RCC 7860 (cell line): ENCODE data around the gene CTLA4.

ENCODE experiments used
- DNase-seq: peaks from one replicate; pipeline ENCODE4 v3.0.0-alpha.2; 2015; ENCODE audit warnings: low spot score
- FAIRE-seq: peaks from 2 replicates; lab custom pipeline; 2012; peaks lifted over from hg19 to GRCh38; lab: Jason Lieb, UNC

Gene CTLA4

DNA sequence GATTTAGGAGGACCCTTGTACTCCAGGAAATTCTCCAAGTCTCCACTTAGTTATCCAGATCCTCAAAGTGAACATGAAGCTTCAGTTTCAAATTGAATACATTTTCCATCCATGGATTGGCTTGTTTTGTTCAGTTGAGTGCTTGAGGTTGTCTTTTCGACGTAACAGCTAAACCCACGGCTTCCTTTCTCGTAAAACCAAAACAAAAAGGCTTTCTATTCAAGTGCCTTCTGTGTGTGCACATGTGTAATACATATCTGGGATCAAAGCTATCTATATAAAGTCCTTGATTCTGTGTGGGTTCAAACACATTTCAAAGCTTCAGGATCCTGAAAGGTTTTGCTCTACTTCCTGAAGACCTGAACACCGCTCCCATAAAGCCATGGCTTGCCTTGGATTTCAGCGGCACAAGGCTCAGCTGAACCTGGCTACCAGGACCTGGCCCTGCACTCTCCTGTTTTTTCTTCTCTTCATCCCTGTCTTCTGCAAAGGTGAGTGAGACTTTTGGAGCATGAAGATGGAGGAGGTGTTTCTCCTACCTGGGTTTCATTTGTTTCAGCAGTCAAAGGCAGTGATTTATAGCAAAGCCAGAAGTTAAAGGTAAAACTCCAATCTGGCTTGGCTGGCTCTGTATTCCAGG is at the start of gene CTLA4:
TSS of gene CTLA4 (plus strand) at position 211 of the 640 bp plus-strand sequence. CDS start at position 383, 172 bp downstream.
- DNase-seq, result no peak
- FAIRE-seq, result no peak

DNA sequence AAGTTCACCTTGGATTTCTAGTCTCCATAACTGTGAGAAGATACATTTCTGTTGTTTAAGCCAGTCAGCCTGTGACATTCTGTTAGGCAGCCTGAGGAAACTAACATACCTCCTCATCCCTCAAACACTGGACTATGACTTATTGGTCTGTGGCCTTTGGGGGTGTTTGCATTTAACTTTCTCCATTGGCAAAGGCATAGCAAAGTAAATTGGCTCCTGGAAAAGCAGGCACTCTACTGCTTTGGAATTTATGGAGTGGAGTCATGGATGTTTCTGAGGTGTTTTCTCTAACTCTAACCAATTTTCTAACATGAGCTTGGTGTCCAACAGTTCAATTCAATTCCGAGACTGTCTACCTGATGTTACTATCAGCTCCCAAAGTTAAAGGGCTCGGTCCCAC is 48.9 kb upstream of the CTLA4 start:
- FAIRE-seq (no peak), DNase-seq (no peak)

DNA sequence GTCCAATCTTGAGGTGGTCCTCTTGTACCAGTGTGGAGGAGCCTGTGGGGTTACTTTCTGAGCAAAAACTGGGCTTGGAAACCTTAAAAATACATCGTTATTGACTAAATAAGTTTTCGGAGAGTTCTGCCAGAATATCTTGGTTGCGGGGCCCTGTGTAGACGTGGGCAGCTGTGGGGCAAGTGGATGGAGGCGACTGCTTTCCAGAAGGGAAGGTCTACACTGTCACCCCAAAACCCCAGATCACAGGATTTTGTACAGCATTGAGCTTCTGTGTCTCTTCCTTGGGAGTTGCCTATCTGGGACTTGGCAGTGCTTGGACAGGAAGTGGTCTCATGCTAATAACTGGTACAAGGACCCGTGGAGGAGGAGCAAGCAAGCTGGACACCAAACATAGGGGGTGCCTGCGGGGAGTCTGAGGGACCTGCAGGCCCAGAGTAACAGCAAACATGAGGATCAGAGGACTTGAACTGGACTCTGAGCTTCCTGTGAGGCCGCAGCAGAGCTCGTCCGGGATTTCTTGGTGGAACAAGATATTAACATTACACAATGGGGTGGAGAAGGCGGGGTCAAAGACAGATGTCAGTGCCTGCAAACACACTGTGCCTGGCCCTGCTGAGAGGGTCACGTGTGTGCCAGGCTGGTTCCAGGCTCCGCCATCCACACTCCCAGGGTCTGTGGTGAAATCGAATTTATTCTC is 48.0 kb upstream of the CTLA4 start:
- FAIRE-seq, result no peak
- no peak for DNase-seq

DNA sequence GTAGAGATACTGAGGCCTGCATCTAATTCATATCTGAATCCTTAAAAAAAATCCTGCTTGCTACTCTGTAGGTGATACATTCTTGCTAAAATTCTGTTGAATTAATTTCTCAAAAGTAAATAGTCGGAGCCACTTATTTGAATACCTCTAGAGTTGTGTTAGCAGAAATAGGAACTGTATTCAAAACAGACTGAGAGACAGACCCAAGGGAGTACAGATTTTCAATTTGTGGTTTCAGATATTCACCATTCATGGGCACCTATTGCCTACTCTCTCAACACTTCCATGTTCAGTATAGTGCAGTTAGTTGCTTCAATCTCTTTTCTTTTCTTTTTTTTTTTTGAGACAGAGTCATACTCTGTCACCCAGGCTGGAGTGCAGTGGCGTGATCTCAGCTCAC is 46.6 kb upstream of the CTLA4 start:
- DNase-seq (no peak), FAIRE-seq (no peak)

DNA sequence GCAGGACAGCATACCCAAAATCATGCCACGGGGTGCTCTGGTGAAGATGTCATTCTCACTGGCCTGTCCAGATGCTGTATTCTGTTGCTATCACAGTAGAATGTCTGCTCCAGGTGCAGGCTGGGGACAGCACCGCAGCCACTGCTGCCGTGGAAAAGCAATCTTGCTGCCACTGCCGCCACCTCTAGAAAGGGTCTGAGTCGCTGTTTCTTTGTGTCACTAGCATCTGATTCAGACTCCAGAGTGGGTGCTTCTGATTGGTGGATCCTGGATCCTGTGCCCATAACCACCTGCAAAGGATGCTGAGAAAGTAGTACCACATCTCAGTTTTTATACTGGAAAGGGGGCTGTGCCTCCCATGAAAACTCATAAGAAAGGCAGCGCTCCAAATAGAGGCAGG is 45.3 kb upstream of the CTLA4 start:
- FAIRE-seq (no peak), DNase-seq (no peak)

DNA sequence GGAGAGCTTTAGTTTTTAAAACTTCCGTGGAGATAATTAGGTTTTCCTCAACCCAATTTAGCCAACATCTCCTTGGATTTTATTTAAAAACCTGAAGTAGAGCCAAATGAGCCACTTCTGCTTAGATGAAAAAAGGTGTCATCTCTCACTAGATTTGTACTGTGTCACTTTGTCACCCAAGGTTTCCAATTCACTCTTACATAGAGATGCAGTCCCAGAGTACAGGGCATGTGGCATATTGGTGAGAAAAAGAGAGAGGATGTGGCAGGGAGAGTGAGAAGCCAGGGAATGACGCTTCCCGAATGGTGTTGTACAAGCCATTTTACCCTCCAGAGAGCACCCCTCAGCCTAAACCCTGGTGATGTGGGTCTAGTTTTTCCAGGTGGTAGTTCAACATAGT is 44.4 kb upstream of the CTLA4 start:
- FAIRE-seq (no peak), DNase-seq (no peak)

DNA sequence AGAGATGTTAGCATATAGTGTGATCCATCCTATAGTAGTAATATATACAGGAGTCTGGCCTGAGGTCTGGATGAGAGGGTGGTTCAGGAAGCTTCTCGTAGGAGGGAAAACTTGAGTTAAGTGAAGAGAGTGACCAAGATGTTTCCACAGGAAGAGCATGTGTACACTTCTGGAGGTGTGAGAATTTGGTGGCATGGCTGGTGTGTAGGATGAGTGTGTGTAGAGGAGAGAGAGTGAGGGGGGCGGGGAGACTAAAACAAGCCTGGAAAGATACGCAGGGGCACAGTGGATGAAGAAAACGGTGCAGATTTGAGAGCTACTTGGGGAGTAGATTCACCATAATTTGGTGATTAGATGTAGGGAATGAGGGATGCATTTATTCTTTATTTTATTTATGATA is 43.5 kb upstream of the CTLA4 start:
- DNase-seq (no peak), FAIRE-seq (no peak)

DNA sequence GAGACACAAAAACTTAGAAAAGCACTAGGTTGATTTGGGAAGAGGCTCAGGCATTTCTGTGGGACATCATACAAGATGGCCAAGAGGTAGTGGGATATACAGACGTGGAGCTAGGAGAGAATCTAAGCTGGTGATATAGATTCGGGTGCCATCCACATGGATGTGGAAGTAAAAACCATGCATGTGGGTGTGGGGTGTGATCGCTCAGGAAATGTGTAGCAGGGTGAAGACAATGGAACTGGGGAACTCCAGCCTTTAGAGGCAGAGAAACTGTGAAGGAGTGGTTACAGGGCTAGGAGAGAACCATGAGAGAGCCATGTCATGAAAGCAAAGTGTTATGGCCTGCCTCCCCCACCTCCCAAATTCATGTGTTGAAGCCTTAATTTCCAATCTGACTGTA is 43.0 kb upstream of the CTLA4 start:
- DNase-seq, result no peak

DNA sequence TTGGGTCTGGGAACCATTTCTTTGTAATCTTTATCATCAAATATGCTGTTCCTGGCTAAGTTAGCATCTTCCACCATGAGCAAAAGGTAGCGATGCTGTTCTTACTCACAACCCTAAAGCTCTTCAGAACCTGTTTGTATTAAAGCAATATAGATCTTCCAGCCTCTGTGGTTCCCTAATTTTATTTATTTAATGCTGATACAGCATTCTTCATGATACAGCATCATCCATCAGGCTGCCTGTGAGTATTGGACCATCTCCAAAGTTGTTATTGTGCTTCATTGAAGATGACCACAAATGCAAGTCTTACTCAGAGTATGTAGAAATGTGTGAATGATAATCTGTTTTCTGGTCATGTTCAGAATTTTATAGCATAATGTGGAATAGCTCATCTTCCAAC is 40.9 kb upstream of the CTLA4 start:
- FAIRE-seq (no peak), DNase-seq (no peak)

More for the DNA sequence above, 43.0 kb upstream of the CTLA4 start:
- no peak for FAIRE-seq

DNA sequence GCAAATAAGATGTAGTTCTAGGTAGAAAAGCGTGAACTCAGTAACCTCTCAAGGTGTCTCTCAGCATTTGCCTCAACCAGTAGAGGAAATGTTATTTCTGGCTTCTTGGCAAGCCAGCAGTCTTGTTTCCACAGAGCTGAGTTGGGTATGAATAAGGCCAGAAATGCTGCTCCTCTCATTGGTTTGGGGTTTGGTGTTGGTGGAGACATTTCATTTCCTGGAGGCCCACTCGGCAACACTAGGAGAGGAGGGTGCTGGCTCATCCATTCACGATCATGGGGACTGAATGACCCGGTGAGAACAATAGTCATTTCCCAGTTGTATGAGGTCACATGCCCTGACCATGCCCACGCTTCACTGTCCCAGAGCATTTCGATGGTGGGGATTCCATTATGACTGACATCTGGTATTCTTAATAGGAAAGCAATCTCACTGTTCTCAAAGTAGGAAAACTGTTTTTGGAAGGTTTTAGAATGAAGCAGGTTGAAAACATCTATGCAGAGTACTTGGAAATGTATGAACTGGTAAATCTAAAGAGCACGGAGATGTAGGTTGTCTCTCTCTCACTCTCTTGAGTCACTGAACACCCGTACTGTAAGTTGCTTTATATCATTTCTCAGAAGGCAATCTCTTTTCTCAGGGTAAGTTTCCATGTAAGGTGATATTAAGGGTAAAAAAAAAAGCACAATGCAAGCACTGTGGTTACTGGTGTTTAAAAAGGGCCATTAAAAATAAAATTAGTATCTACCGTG is 37.1 kb upstream of the CTLA4 start:
- no peak for FAIRE-seq

DNA sequence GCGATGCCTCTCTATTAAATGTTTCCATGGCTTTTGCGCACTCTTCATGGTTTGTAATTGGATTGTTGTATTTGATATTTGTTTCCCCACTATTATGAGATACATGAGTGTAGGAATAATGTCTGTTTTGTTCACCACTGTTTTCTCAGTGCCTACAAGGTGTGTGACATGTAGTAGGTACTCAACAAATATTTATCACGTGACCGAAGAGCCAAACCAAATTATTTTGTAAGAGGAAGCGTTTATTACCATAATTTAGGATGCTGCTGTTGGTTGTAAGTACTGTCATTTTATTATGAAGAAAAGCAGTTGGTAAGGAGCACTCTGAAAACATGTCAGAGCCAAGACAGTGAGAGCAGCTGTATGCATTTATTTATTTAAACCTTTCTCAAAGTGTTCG is 32.2 kb upstream of the CTLA4 start:
- DNase-seq (no peak), FAIRE-seq (no peak)

More for the DNA sequence above, 37.1 kb upstream of the CTLA4 start:
- no peak for DNase-seq

DNA sequence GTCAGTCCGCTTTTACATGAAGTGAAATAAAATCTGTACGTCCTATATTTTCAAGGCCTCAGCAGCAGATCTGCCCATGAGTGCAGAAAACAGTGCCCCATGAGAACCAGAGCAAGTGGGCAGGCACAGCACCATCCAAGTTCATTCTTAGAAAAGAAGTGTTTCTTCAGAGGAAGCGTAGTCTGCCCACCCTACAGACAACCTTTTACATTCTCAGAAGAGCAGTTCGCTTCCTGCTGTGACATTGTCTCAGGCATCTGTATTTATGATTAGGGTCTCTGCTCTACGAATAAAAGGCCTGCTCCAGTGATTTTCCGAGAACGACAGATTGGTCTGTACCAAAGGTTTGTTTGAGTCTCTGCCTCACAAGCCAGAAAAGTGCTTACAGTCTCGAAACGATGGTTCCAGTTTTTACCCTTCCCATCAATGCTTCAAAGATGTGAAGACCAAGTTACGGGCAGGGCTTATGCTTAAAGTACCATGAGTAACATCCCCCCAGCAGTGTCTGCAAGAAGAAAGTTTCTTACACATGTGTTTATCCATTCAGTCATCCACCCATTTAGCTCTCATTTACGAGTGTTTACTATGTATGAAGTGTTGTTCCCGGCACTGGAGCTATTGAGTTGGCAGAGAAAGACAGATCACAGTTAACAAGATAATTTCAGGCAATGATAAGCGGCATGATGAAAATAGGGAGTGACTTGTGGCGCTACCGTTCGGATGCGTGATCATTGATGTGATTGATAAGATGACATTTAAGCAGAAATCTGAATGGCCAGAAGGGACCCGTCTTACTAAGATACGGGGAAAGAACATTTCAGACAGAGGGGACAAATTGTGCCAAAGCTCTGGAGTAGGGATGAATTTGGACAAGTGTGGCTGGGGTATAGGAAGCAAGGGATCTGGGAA is 31.4 kb upstream of the CTLA4 start:
- FAIRE-seq (no peak), DNase-seq (no peak)

DNA sequence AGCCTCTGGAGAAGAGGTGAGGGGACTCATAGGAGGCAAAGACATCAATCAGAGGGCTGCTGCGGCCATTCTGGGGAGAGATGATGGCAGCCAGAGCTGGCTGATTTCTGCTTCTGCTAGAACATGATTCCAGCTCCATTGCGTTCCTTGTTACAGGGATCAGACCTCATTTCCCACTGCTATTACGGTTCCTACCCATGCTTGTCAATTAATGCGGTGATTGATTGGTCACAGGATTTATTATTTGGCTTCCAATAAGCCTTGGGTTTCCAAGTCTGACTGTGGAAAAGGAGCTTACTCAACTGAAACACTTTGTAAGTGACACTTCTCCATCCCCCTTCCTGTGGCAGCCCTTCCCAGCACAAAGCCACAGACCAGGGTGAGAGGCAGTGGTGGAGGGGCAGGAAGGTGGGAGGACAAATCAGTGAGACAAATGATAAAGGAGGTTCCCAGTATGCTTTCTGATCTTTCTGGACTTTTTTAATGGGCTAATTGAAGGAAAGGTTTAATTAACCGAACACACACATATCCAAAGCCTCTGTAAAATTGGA is 26.8 kb upstream of the CTLA4 start:
- FAIRE-seq (no peak), DNase-seq (no peak)

DNA sequence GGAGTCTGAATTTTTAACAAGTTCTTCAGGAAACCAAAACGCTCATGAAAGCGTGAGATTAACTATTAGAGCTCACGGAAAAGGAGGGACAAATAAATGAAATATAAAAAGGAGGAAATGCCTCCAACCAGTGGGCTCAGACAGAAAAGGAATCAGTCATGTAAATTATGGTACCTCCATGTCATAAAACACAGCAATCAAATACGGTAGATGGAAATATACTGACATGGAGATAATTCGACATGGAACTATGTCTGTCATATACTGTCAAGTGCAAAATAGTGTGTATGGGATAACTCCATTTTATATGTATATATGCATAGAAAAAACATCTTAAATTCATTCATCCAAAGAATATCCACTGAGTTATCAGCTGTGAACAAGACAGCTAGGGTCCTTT is 25.9 kb upstream of the CTLA4 start:
- FAIRE-seq, result no peak

DNA sequence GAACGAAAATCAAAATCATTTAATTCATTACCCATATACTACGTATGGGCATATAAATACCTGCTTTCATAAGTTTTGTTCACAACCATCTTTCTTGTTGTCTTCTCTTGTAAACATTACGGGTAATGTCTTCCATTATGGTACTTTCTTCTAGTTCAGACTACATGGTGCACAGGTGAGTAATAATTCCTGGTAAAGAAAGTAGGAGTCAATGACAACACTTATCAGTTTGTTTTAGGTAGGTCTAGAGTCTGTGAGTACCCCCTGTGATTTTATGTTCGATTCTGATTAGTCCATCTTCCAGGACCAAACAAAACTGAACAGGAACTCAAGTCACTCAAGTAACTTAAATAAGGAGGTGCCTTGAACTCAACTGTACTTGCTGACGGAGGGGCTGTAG is 25.2 kb upstream of the CTLA4 start:
- FAIRE-seq, result no peak
- DNase-seq, result no peak

More for the DNA sequence above, 25.9 kb upstream of the CTLA4 start:
- no peak for DNase-seq

DNA sequence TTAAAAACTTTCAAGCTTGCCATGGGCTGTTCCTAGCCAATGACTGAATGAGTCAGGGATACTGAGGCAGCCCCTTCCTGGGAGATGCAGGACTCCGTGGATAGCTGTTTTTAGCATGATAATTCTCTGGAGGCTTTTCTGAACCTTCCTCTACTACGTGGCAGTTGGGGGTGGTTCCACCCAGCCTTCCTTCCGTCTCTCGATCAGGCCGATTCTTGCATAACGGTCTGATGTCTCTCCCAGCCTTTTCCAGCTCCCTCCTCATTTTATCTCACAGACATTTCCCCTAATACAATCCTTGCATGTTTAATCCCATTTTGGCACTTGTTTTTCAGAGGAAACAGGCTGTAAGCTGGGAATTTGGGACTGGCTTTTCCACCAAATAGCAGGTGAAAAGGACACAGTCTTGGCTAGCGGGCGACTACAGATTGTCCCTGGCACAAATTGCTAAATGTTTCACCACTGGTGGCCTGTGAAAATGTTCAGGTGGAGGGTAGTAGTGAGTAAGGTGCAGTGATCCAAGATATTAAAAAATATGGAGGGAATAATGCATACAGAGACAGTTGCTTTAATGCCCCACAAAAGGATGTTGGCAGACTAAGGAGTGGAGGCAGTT is 21.0 kb upstream of the CTLA4 start:
- FAIRE-seq, result no peak
- DNase-seq, result no peak

DNA sequence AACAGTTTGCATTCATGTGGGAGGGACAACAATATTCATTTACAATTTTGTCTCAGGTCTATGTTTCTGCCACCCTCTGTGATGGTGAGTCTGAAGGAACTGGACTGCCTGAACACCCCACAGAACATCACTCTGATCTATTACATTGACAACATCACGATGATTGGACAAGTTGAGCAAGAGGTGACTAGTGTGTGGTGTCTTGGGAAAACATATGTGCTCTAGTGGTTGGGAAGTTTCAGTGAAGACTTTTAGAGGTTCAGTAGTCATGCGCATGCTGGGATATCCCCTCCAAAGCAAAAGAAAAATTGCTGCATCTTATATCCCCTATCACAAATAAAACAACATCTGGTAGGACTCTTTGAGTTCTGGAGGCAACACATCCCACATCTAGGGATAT is 18.6 kb upstream of the CTLA4 start:
- no peak for FAIRE-seq
- no peak for DNase-seq

DNA sequence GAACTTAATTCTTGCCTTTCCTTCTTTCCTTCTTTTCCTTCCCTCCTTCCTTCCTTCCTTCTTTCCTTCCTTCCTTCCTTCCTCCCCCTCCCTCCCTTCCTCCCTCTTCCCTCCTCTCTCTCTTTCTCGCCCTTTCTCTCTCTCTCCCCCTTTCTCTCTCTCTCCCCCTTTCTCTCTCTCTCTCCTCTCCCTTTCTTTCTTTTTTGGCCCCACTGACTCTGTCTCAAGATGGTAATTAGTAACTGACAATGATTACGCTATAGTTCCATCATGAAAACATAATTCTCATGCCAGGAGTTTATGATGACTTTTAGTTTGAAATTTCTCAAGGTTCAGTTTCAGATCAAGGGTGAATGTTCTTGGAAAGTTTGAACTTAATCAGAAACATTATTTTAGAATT is 14.8 kb upstream of the CTLA4 start:
- FAIRE-seq, result no peak
- DNase-seq, result no peak

DNA sequence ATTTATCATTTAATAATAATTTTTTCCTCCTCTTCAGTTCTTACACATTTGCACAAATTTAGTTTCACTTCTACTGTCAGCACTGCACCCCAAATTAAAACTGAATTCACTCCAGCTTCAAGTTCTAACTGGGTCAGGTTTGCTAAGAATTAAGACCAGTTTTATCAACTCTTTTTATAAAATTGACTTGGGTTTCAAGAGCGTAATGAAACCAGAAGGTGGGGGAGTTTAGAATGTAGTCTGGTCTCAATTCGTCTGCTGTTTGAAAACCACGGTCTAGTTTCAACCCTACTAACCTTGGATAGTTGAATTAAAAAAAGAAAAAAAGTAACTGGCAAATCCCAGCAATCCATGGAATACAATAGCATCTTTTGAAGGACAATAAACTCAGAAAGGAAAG is 14.3 kb upstream of the CTLA4 start:
- FAIRE-seq, result no peak

DNA sequence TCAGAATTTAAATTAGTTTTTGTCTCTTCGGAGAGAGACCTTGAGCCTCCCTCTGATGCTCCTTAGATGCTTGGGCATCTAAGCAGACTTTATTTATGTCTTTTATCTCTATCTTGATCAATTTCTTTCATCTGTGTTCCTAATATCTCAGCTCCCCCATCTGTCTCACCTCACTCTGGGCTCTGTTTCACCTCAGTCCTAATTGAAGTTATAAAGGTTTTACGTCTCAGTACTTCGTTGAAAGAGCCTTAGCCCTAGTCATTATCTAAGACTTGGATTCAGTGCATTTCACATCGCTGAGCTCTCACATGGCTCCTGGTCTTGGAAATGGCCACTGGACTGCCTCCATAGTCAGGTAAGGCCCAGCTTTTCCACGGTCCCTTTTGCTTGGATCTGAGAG is 13.8 kb upstream of the CTLA4 start:
- FAIRE-seq, result no peak
- DNase-seq, result no peak

More for the DNA sequence above, 14.3 kb upstream of the CTLA4 start:
- DNase-seq, result no peak
